GM19351 (cell line): ENCODE results near the gene PSME1.

Experiments used
- ATAC-seq: cut with Tn5 transposase; IDR thresholded peaks from one replicate; pipeline ENCODE4 v1.9.1; 2021; ENCODE audit warnings: mild to moderate bottlenecking, moderate library complexity; ENCODE audit not compliant: unreplicated experiment

Gene PSME1

DNA sequence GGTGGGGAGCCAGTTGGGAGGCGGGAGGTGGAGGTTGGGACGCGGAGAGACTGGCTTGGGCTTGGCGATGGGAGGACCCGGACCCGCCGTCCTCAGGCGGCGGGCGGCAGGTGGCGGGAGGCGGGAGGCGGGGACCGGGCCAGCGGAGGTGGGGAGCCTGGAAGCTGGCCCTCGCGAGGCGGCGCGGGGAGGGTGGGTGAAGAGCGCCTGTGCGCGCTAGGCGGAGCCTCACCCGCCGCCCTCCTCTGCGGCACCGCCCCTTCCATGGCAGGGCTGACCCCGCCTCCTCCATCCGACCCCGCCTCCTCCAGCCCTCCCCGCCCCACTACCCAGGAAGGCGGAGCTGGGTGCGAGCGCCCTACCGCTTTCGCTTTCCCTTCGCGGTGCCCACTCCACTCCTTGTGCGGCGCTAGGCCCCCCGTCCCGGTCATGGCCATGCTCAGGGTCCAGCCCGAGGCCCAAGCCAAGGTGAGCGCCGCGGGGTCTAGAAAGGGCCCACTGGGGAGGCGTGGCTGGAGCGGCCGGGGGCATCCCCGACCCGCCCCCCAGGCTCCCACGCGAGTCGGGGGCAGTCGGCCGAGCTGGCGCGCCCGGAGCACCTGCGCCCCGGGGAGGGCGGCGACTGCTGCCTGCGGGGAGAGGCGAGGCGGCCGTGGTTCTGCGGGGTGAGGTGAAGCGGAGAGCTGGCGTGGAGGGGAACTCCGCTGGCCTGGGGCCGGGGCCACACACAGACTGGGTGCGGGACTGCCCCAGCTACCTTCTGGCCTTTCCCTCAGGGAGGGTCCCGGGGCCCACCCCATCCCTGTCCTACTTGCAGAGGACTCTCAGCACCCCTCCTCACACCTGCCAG, at the start of gene PSME1:
TSS of gene PSME1 (plus strand) at position 361 of the 850 bp plus-strand sequence. CDS start at position 430, 69 bp downstream.
- ATAC-seq: peak; percentile 81

DNA sequence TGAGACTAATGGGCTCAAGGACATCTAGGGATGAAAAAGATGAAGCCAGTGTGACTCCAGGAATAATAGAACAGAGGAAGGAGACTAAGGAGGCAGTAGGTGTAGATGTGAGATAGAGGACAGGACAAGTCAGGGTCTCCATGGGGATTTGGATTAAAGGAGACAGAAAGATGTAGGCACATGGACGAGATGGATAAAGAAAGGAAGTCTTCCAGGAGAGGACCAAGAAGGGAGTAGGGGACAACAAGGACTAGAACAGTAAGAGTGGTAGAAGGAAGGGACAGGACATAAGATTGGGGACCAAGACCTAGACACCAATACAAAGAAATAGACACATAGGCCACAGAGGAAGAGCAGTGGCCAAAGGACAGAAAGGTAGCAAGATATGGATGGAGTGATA, 49.0 kb upstream of the PSME1 start:
- no peak for ATAC-seq

DNA sequence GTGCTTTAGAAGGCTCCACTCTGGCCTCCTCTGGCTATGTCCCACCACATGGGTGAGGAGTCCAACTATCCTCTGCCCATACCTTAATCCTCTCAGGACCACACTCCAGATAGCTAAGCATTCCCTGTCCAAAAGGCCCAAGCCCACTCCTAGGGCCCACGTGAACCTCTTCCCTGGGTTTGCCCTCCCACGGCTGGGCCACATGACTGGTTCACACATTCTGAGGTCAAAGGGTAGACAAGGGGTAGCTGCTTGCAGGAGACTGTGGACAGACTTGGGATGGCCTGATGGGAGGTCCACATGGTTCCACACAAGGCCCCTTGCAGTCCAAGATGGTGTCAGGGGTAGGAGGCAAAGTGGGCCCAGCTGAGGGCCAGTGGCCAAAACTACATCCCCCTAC, 47.9 kb upstream of the PSME1 start:
- no peak for ATAC-seq

DNA sequence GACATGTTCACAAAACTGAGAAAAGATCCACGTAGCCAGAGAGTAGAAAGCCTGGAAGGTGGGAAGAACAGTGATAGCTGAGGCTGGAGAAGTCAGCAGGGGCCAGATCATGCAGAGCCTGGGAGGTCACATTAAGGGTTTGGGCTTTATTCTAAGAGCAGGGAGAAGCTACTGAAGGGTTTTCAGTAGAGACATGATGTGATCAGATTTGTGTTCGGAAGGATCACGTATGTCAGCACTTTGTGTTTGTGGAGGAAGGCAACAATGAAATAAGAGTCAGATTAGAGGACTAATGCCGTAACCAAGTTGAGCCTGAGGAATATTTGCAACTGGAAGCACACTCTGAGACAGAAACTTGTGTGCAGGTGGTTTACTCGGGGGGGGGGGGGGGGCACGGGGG, 46.1 kb upstream of the PSME1 start:
- ATAC-seq: no peak

DNA sequence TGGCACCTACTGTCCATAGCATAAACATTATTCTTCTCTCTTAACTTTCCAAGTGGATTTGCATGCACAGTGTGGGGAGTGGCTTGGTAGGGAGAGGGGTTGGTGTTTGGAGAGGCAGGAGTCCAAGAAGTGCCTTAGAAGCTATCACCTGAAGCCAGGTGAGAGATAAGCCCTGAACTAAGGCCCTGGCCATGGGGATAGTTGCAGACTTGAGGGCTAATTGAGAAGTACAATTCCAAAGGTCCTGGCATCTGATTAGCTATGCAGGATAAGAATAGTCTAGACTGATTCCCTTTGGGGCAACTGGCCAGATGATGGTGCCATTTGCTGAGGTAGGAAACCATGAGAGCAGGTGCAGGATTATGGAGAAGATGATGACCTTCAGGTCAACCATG, 43.9 kb upstream of the PSME1 start:
- no peak for ATAC-seq

DNA sequence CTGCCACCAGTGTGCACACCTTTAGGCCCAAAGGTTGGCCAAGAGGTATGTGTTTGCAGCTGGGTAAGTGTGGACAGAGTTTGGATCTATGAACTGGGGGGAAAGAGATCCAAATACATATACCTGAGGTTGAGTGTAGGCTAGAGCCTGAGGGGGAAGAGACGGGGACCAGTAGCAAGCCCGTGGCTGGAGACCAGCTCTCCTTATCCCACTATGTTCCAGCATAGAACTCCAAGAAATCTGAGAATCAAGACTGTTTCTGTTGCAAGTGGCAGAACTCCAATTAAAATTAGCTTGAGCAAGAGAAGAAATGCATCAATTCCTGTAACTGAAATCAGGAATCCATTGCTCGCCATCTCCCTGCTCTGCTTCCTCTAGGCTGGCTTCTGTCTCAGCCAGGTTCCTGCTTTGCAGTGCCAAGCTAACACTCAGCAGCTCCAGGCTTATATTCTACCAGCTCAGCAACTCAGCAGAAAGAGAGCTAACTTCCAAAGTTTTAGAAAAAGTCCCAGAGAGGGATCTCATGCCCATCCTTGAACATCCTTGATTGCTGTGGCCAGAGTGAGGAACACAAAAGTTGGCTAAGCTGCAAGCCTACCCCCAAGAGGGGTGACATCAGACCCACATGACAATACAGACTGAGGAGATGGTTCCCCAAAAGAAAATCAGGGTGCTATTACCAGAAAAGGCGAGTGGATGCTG, 43.3 kb upstream of the PSME1 start:
- ATAC-seq: no peak

DNA sequence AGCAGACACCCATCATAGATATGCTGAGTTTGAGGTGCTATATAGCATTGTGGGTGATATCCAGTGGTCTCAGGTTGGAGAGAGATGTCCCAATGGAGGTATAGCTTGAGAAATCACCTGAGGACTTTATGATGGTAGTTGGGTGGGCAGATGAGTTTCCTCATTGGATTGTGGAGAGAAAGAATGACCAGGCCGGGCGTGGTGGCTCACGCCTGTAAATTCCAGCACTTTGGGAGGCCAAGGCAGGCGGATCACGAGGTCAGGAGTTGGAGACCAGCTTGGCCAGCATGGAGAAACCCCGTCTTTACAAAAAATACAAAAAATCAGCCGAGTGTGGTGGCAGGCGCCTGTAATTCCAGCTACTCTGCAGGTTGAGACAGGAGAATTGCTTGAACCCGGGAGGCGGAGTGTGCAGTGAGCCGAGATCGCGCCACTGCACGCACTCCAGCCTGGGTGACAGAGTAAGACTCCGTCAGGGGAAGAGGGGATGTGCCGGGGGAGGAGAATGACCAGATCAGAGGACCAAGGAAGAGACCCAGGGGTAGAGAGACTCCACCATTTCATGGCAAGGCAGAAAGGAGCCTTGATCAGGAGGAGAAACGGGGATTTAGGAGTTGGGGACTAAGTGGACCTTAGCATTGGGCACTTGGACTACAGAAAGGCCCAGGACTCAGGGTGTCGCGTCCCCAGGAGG, 42.6 kb upstream of the PSME1 start:
- ATAC-seq: no peak

DNA sequence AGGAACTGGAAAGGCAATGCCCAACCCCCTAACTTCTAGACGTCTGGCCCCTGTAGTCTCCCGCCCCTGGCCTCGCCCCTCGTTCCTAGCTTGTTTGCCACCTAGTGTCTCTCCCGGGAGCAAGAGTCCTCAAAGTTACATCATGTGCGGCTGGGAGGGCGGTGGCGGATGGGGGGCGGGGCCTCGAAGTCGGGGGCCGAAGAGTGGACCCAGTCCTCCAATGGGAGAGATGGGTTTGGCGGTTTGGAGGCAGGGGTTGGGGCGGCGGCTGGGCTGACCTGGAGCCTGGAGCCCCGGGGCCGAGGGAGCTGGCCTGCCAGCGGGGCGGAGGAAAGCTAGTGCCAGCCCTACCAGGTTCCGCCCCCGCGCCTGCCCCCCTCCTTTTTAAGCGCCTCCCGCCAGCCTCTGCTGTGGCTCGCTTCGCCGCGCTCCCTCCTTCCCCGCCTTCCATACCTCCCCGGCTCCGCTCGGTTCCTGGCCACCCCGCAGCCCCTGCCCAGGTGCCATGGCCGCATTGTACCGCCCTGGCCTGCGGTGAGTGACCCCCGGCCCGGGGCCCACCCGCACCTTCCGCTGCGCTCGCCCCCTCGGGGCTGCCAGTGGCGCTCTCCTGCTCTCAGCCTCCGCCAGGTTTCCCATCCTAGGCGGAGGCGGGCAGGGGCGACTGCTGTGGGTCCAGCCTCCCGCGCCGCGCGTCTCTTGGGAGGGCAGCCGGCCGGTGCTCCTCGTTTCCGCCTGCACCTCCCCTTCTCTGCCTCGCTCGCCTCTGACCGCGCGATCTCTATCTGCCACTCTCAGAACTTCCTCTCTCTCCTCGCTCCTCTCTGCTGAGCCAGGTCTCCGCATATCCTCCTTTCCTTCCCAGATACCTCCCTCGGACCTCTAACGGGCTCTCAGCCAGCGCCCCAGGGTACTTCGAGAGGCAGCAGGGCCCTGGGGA, 41.8 kb upstream of the PSME1 start, which contains the start of gene PCK2:
TSS of gene PCK2 (plus strand) at position 411 of the 940 bp plus-strand sequence. CDS start at position 506, 95 bp downstream.
- peak; percentile 45 for ATAC-seq

DNA sequence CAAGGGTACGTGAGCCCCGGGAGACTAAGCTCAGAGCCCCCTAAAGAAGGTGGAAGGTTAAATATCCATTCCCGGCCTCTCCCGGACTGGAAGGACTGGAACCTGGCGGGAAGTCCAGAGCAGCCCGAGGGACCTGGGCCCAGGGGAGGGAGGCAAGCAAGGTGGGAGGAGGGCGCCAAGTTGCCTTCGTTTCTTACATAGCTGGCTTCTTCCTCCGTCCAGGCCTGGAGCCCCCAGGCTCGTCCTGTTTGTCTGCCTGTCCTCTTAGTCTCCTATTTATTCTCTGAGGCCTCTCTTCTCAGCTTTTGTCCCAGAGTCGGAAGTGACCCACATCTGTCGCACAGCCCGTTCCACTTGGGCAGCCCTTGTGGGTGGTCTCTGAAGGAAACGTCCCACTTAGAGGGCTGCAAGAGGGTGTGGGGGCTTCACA, 41.1 kb upstream of the PSME1 start:
- no peak for ATAC-seq

DNA sequence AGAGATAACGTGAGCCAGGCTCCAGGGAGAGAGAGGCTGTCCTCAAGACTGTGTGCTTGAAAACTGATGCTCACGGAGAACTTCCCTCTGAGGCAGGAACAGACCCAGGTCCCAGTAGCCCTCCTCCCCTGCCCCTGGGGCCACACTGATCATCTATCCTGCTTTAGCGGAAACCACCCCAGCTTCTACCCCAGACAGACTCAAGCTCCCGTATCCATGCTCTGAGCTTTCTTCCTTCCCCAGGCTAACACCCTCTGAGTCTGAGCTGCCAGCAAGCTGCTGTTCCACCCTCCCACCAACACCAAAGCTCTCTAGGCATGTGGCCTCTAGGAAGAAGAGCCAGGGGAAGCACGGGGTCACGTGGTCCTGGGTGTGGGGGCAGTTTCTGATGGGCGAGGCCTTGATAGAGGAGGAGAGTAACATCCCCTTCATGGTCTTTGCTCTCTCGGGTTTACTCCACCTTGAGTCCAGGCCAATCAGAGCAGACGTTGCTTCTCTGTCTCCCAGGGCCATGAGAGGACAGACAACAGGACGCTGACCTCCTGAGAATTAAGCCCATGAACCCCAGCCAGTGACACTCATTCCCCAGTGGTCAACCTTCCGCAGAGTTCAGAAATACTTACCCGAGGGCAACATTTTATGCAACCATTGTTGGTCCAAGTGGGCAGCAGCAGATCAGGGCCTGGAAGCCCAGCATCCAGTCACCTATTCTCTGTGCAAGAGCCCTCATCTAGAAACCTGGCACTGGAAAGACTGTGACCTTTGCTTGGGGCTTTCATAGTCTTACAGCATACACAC, 40.5 kb upstream of the PSME1 start:
- peak; percentile 78 for ATAC-seq

DNA sequence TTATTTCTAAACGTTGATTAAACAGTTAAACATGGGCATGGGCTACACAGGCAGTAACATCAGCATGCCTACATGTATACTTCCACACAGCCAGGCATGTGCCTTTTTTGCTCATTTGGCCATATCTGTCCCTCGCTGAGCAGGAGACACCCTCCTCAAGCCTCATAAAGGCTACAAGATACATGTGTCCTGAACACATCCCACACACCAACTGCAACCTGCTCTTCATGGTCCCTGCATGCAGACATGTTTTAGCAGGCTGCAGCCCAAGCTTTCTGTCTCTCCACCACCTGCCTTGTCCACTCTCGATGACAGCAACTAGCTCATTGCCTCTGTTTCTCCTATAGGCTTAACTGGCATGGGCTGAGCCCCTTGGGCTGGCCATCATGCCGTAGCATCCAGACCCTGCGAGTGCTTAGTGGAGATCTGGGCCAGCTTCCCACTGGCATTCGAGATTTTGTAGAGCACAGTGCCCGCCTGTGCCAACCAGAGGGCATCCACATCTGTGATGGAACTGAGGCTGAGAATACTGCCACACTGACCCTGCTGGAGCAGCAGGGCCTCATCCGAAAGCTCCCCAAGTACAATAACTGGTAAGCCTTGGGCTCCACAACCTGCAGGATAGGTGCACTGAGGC, 39.3 kb upstream of the PSME1 start:
- ATAC-seq: no peak

DNA sequence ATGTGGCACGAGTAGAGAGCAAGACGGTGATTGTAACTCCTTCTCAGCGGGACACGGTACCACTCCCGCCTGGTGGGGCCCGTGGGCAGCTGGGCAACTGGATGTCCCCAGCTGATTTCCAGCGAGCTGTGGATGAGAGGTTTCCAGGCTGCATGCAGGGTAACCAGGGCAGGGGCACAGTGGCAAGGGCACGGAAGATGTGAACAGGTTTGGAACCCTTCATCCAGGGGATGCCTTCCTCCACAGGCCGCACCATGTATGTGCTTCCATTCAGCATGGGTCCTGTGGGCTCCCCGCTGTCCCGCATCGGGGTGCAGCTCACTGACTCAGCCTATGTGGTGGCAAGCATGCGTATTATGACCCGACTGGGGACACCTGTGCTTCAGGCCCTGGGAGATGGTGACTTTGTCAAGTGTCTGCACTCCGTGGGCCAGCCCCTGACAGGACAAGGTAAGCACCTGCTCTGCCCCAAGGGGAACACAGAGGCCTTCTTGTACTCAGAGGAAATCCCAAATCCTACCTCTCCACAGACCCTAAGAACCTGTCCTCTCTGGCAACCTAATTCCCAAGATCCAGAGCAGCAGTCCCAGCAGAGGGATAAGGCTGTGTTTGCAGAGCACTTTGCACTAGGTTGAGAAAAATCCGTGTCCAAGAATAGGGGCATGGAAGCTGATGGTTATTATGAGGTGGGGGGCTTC, 37.6 kb upstream of the PSME1 start:
- ATAC-seq: no peak

DNA sequence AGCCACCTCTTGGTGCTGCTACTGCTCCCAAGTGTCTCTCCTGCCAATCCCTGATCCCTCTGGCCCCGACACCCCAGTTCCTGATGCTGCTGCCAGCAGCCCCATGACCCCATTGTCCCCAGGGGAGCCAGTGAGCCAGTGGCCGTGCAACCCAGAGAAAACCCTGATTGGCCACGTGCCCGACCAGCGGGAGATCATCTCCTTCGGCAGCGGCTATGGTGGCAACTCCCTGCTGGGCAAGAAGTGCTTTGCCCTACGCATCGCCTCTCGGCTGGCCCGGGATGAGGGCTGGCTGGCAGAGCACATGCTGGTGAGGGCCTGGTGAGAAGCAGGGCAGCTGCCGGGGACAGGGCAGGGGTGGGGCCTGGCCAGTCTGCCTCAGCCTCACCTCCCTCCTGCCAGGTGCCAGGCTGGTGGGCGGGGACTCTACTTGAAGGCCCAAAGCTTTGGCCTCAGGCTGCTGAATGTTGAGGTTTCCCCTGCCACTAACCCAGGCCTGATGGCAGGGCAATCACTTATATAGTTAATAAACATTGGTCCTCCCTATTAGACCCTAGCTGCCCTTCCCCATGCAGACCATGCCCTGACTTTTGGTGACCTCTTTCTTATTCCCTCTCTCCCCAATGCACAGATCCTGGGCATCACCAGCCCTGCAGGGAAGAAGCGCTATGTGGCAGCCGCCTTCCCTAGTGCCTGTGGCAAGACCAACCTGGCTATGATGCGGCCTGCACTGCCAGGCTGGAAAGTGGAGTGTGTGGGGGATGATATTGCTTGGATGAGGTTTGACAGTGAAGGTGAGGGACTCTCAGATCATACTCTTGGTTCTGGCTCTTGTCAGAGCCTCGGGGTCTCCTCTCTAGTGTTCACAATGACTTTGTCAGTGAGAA, 36.8 kb upstream of the PSME1 start:
- ATAC-seq: no peak

DNA sequence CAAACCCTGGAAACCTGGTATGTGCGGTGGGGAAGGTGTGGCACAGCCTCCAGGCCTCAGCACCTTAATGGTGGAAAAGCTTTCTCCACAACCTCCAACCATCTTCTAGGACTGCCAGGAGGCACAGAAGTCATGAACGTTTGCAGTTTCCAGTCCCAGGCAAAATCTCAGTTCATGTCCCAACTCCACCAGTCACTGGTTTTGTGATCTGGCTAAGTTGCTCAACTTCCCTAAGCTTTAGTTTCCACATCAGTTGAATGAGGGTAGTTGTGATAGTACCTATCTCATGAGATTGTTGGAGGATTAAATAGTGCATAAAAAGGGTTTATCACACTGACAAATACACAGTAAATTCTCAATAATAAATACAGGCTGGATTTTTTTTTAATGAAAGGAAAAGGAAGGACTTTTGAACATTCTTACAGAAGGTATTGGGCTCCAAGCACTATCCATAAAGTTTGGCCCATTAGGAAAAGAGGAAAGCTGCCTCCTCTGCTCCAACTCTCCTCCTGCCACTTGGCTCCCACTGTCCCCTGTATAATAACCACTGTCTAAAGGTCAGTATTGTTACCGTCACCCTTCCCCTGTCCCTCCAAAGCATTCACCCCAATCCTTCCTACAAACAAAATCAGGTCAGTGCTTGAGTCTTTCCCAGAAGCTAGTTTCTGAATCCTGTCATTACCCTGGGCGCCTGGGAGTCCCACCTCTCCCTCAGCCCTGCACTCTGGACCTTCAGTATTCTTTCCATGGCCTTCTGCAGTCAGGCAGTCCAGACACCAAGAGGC, 35.6 kb upstream of the PSME1 start:
- no peak for ATAC-seq

DNA sequence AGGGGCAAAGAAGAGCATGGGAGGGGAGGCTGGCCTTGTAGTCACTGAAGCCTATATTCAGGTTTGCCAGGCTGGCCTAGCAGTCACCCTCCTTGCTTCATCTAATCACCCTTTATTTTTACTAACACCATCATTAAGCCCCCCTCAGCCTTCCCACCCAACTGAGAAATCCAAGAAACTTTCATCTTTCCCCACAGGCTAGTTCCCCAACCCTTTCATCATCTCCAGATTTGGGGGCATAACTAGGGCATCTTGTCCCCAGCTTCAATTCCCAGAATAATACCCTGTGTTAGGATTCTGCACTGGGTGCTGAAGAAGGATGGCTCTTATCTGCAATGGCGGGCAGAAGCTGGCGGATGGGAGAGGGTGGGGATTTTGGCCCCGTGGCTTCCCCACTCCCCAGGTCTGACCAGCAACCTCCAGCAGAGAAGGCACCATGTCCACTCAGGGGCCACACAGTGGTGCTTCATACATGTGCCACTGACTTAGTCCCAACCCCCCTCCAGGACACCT, 35.0 kb upstream of the PSME1 start:
- no peak for ATAC-seq

DNA sequence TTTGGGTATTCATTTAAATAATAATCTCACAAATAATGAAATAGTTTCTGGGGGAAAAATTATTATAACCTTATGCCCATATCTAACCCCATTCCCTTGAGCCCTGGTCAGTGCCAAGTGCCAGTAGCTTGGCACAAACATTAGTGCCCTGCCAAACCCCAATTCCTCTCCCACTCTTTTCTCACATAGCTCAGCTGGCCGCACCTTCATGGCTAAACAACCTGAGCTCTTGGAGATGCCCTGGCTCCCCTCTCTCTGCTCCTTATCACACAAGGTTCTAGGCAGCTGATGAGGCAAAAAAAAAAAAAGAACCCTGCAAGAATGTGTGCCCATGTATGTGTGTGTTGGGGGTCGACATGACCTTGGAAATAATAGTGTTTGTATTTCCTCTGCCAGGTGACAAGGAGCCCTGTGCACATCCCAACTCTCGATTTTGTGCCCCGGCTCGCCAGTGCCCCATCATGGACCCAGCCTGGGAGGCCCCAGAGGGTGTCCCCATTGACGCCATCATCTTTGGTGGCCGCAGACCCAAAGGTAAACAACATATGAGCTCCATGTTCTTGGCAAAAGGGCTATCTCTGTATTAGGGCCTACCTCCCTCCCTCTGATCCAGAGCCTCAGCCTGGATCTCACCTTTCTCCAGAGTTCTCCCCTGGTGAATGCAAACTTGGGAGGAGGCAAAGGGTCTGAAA, 33.5 kb upstream of the PSME1 start:
- ATAC-seq: no peak
